Measurements from ENCODE around the gene MAP3K7CL. TPM values are rescaled to one million over a fixed set of nuclear protein-coding genes. Genes with fewer than 3 reads are reported as not detected.

Gene MAP3K7CL
- total RNA-seq, 2 donors from 2014 or later: 1.7 to 15.5 TPM

DNA sequence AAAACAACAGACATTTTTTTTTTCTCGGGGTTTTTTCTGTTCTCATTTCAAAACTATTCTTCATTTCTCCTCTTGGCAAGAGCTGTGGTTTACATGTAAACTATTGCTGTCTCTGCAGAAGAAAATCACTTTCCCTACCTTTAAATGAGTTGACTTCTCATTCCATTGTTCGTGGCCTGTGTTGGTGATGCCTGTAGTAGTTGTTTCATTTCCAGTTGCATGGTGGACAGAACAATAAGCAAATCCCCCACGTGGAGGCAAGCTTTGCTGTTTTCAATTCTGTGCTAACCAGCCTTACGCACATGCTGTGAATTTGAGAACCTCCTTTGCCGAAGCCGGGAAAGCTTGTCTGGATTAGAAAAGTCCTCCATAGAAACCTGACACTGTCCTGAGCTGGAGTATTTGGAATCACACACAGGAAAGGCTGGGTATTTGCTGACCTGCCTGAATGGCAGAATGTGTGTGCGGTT, 26.2 kb upstream of the MAP3K7CL start:
- Histone ChIP-seq H3K4me3 (no peak overlapping the region), H3K27ac (no peak overlapping the region), H3K36me3 (no peaks in the 10 kb centered on the region), H3K9me3 (no peaks in the 10 kb centered on the region), H3K27me3 (no peaks in the 10 kb centered on the region), H3K4me1 (no peaks in the 10 kb centered on the region)
- no peak for DNase-seq (ENCODE audit: low spot score)
- TF ChIP-seq, protein P1, sequence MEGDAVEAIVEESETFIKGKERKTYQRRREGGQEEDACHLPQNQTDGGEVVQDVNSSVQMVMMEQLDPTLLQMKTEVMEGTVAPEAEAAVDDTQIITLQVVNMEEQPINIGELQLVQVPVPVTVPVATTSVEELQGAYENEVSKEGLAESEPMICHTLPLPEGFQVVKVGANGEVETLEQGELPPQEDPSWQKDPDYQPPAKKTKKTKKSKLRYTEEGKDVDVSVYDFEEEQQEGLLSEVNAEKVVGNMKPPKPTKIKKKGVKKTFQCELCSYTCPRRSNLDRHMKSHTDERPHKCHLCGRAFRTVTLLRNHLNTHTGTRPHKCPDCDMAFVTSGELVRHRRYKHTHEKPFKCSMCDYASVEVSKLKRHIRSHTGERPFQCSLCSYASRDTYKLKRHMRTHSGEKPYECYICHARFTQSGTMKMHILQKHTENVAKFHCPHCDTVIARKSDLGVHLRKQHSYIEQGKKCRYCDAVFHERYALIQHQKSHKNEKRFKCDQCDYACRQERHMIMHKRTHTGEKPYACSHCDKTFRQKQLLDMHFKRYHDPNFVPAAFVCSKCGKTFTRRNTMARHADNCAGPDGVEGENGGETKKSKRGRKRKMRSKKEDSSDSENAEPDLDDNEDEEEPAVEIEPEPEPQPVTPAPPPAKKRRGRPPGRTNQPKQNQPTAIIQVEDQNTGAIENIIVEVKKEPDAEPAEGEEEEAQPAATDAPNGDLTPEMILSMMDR (IDR thresholded peaks at IDR 0.05): no peak

- no peaks in the 10 kb centered on the region for H3K4me1 ChIP-seq
- H3K36me3 ChIP-seq: no peaks in the 10 kb centered on the region
- TF ChIP-seq, protein P1 (IDR thresholded peaks at IDR 0.05): no peak
- DNase-seq (ENCODE audit: low spot score): no peak
- no peak overlapping the region for H3K27ac ChIP-seq
- H3K4me3 ChIP-seq: no peak overlapping the region
- H3K9me3 ChIP-seq: no peaks in the 10 kb centered on the region
- no peaks in the 10 kb centered on the region for H3K27me3 ChIP-seq
These were observed 25.2 kb upstream of the MAP3K7CL start for GRCh38 chr21:29105218-29105617.

DNA sequence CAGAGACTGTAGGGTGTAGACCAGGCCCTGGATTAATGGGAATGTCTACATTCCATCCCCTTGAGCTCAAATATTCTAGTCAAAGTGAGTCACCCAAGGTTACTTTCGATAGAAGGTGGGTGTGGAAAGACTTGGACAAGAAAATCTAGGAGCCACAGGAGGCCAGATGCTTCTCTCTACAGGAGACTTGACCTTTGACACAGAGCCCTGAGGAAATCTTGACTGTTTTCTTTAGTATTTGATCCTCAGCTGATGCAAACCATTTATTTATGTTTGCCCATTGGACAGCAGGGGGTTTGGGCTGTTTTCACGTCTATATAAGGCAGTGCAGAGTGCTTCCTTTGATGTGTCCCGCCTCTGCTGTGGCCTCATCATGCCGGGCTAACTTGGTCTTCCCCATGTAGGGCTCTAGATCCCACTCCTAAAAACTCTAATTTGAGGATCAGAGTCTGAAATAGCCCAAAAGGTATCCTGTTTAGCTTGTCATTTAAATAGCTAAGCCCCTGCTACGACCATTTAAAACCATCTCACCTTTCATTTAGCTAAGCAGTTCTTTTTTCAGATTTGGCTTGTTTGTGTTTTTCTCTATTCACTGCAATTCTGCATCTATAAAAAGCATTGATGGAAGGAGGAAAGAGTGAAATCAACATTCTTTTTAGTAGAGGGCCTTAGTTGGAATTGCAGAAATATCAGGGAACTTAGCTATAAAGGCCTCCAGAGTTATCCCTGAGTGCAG, 15.5 kb upstream of the MAP3K7CL start:
- Histone ChIP-seq H3K27me3 (no peaks in the 10 kb centered on the region), H3K27ac (no peak overlapping the region), H3K4me3 (no peak overlapping the region), H3K9me3 (no peaks in the 10 kb centered on the region), H3K36me3 (no peaks in the 10 kb centered on the region), H3K4me1 (no peaks in the 10 kb centered on the region)
- DNase-seq (ENCODE audit: low spot score): no peak
- TF ChIP-seq, protein P1 (IDR thresholded peaks at IDR 0.05): no peak

- no peak overlapping the region for H3K27ac ChIP-seq
- H3K27me3 ChIP-seq: no peaks in the 10 kb centered on the region
- TF ChIP-seq, protein P1 (IDR thresholded peaks at IDR 0.05): no peak
- H3K9me3 ChIP-seq: no peaks in the 10 kb centered on the region
- no peaks in the 10 kb centered on the region for H3K36me3 ChIP-seq
- no peak overlapping the region for H3K4me3 ChIP-seq
- DNase-seq (ENCODE audit: low spot score): no peak
- no peaks in the 10 kb centered on the region for H3K4me1 ChIP-seq
These were observed 14.5 kb upstream of the MAP3K7CL start for GRCh38 chr21:29115899-29116298.

DNA sequence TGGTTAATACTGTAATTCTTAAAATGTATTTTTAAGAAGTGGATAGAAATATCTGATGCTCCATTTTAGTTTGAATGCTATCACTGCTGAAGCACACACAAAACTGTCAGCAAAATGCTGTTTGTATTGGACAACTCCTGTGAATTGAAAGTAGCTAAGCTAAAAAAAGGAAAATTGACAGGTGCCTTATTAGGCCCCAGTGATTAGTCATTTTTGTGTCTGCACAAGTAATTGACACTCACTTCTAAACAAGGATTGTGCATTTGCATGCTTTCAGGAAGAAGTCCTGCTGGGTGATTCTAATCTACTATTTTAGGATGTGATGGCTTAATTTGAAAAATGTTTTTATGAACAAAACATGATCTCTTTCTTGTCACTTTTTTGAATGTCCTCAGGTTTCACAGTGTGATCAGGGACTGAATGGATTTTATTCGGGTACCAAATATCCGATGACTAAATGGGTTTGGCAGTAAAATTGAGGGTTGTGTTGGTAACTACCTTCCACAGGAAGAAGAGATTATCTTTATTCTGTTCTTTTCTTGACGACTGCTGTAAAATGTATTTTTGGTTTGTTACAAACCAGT, 13.0 kb upstream of the MAP3K7CL start:
- no peak for DNase-seq (ENCODE audit: low spot score)
- H3K27ac ChIP-seq: no peak overlapping the region

More for the DNA sequence above, 13.0 kb upstream of the MAP3K7CL start:
- Histone ChIP-seq H3K27me3 (no peaks in the 10 kb centered on the region), H3K4me1 (no peaks in the 10 kb centered on the region), H3K9me3 (no peaks in the 10 kb centered on the region), H3K36me3 (no peaks in the 10 kb centered on the region), H3K4me3 (no peak overlapping the region)
- TF ChIP-seq, protein P1 (IDR thresholded peaks at IDR 0.05): no peak

Data from right atrium auricular region (tissue), 2 donors.